Putamen (tissue), 1 donor: ENCODE measurements around the gene TAF3.

Experiments
- DNase-seq: peaks from one replicate; pipeline ENCODE4 v3.0.0-alpha.2; 2016; ENCODE audit warnings: low spot score

The TAF3 gene

GRCh38 chr10:7876541-7877127, 58.3 kb downstream of the TAF3 start:
- no peak for DNase-seq

DNA sequence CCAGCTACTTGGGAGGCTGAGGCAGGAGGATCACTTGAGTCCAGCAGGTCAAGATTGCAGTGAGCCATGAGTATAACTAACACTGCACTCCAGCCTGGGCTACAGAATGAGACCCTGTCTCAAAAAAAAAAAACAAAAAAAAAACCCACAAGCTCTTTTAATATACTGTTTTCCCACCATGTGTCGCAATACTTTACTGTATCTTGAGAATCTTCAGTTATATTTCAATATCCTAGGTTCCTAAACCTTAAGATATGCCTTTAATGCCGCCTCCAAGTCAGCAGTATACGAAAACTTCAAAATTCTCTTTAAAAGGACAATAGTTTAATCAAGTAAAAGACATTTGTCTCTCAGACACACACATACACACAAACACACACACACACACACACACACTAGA, 62.8 kb downstream of the TAF3 start:
- DNase-seq: no peak

DNA sequence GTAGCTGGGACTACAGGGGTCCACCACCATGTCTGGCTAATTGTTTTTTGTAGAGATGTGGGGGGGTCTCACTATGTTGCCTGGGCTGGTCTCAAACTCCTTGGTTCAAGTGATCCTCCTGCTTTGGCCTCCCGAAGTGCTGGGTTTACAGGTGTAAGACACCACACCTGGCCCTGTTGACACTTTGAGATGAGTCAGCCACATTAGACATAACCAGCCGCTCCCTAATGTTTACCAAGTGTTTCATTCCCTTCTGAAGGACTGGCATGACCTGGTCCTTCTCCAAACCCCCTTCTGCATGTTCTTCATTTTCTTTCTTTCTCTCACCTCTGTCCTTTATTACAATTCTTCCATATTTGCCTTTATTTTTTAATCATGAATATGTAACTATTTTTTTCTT, 67.8 kb downstream of the TAF3 start:
- DNase-seq: no peak

DNA sequence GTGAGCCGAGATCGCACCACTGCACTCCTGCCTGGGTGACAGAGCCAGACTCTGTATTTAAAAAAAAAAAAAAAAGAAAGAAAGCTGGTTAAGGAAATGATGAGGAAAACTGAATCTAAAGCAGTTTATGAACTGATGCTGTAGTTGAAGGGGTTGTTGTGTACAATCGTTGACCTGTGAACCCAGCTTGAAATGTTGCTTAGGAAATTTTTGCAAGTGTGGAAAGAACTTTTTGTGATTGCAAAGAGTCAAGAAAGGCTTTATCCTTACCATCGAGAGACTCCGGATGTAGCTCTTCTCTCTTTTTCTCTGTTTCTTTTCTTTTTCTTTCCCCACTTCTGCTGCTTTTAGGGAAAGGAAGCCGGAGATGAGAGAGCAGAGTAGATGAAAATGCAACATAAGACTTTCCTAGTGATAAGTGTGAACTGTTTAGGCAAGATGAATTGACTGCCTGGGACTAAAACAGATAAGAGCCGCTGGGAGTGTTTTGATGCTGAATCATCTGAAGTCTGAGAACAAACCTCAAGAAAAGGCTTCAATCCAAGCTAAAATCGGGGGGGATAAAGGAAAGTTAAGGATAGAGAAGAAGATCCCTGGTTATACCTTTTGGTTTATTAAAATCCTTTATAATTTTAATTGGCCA, 69.0 kb downstream of the TAF3 start:
- no peak for DNase-seq

DNA sequence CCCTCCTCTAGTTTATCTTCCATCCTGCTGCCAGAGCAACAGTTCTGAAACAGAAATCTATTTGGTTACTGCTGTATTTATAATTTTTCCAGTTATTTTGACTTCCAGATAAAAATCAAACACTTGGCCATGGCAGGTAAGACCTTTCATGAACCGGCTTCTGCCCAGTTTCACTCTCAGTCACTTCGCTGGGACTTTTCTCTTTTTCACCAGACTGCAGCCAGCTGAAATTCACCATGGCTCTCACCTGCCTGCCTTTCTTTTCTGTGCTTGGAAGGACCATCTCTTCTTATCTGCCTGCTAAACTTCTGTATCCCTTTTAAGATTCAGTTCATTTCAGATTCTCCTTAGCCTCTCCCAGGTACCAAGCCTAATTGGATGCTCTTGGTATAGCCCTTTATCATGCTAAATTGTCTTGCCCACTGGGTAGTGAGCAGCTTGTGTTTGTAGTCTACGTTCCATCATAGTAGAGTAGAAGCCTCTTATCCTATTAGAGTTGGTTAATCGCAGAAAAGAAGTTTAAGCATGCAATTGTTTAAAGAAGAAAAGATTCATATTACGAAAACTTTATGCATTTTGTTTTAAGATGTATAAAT, 71.7 kb downstream of the TAF3 start:
- DNase-seq: no peak

DNA sequence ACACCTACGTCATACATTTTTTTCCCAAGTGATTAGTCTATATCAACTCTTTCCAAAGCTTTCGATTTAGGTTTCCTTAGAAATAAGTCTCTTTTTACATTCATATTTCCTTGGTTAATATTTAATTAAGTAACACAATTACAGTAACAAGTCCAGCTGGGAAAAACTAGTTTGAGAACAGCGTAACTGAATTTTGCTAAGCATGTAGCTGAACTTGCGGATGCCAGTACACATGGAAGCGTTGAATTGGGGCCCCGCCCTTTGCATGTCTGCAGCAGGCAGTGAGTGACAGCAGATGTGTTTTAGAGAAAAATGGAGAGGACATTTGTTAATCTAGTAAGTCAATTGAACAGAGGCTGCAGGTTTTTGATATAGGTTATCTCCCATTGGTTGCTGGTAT, 72.5 kb downstream of the TAF3 start:
- no peak for DNase-seq

DNA sequence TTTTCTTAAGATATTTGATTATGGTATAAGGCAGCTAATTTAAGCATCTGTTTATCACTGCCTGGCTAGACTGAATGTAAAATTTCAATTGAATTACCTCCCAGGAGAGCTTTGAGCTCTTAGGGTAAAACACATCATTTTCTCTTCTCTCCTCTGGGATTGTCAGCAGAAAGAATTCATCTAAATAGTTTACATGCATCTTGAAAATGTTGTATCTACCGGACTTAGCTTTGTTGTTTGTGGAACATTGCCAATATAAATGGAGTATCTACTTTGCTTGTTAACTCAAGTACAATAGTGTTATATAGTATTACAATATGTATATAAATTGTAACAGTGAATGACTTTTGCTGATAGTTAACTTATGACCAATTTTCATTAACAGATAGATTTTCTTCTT, 73.3 kb downstream of the TAF3 start:
- no peak for DNase-seq

- no peak for DNase-seq
These were observed 73.8 kb downstream of the TAF3 start for GRCh38 chr10:7892146-7892545.

GRCh38 chr10:7895699-7896090, 77.4 kb downstream of the TAF3 start:
- DNase-seq: no peak

DNA sequence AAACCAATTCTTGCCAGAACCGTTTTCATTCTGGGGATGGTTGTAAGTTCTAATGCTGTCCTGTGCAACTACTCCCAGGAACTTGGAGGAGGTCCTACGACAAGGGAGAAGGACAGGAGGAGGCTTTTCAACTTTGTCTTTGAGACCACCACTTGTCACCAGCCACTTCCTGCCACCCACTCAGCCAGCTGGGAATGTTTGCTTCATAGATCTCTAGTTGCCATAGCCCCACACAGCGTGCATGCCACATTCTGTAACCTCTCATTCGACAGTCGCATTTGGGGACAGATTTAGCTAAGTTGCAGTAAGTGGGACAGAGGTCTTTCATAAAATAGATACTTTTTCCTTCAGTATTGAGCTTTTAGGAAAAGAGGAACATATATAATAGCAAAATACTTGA, 78.0 kb downstream of the TAF3 start:
- no peak for DNase-seq

- no peak for DNase-seq
These were observed 83.0 kb downstream of the TAF3 start for GRCh38 chr10:7901256-7901655.

- no peak for DNase-seq
These were observed 84.1 kb downstream of the TAF3 start for GRCh38 chr10:7902413-7902812.

DNA sequence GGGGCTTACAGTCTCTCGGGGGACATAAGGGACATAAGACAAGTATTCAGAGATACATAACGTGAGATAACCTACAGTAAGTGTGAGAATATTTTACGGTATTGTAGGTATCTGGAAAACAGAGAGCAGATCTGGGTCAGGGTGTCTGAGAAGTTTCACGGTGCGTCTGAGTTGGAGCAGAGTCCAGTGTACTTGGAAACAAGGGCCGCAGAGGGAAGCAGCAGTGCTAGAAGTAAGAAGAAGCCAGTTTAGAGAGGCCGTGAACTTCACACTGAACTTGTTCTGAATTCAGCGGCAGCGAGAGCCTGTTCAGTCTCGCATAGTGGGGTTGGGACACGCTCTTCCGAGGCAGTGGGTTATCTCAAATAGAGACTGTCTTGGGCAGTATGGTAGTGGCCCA, 85.5 kb downstream of the TAF3 start:
- no peak for DNase-seq

DNA sequence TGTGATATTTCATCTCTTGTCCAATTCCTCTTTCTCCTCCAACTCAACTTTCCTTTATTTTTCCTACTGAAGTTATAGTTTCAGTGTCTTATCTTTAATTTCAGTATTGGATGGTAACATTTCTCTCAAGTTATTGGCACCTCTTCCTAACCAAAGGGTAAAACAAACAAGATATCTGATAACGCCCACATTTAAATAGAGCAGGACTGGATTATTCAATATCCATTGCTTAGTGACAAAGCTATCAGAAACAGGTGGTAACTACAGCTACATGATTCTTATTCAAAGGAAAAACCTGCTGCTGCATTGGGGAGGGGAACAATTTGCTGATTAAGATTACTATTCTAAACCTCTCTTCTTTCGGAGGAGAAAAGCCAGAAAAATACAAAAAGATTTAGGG, 87.8 kb downstream of the TAF3 start:
- DNase-seq: no peak

DNA sequence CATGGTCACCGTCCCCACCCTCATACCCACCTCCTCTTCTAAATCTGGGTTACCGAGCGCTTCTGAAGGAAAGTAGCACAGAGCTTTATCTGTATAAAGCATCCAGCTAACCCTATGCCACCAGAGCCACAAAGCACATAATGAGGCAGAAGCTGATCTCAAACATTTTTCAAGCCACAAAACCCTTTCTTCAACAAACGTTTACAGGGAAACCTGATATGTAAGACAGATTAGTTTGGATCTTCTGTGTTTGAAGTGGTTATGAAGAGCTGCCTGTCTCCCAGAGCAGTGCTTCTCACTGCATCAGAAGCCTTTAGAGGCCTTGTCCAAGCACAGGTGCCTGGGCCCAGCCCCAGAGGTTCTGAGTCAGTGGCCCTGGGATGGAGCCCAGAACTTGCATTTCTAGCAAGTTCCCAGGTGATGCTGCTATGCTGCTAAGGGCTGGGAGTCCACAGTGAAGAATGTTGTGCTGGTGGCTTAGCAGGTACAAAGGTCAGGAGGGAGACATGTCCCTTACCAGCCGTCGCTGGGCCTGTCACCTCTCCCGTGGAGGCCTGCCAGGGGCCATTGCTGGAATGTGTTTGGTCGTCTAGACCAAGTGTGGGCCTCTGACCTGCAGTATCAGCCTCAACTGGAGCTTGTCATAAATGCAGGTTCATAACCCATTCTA, 90.4 kb downstream of the TAF3 start:
- no peak for DNase-seq

DNA sequence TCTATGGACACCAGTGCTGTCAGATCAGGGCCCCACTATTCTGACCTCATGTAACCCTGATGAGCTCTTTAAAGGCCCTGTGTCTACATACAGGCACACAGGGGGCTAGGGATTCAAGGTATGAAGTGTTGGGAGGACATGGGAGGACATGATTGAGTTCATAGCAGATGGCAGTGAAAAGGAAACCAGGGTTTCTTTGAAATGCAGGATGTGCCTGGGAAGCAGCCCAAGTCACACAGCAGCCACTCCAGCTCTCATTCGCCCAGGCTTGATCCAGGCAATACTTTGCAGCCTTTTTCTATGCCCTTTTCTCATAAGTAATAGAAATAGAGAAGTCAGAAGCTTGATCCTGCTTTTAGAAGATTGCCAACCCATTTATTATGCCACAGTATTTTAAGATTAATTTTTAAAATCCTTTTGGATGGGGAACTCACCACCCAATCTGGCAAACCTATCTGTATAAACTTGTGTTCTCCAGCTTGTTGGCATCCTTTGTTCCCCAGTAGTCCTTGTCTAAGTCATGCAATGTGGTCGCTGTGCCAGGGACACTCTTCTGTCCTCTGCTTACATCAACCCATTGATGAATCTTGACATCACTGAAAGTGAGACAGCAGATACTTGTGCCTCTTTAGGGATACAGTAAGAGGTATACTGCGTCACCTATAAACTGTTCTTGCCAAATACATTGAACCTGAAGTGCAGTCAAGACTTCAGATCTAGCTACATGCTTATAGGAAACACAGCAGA, 95.0 kb downstream of the TAF3 start:
- DNase-seq: no peak

DNA sequence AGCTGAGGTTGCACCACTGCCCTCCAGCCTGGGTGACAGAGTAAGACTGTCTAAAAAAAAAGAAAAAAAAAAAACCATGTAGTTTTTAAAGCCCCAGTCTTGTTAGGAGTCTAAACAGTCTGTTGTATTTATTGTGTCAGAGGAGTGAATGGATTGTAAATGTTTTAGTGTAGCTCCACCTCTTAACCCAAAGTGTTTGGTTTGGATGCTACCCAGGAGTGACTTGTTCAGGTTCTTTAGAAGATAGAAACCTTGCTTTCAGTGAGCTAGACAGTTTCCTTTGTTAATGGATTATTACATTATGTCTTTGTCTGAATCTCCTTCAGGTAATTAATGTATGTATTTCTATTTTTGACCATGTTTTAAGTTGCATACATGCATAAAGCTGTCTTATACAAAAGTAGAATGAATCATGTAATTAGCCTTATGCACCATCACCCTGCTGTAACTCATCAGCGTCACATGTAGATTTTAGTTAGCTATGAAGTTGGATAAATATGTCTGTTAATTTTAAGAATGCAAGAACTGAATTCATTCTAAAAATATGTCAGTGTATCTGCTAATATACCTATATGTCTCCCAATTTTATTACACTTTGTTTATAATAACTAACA, 97.7 kb downstream of the TAF3 start:
- DNase-seq: no peak

DNA sequence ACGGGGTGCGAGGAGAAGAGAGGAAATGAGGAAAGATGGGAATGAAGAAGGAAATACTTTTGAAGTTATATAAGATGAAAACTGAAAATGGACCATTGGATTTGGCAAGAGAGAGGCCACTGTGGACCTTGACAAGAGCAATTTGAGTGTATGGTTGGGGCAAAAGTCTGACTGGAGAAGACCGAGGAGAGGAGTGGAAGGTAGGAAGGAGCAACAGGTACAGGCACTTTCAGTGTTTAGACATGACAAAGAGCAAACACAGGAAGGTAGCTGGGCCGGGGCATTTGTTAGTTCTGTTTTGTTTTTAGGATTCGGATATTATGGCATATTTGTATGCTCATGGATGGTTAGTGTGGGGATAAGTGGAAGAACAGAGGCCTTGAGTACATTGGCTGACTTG, 99.4 kb downstream of the TAF3 start:
- DNase-seq: no peak

DNA sequence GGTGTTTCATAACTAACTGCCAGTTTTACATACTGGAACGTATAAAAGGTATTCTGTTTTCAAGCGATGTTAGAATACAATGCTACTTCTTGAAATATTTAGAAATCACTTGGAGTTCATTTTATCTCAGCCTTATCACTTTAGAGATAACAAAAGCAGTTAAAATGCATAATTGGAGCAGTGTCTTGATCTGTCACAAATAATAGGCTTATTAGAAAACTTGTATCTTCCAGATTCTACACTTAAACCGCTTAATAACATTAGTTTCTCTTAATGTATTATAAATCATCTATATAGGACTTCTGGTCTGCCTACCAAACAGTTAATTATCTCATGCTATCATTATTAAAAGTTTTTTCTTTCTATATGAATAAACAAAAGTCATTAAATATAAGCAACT, 104.4 kb downstream of the TAF3 start:
- no peak for DNase-seq

- DNase-seq: no peak
These were observed 110.2 kb downstream of the TAF3 start for GRCh38 chr10:7928536-7928935.

GRCh38 chr10:7932301-7933036, 114.2 kb downstream of the TAF3 start:
- no peak for DNase-seq

DNA sequence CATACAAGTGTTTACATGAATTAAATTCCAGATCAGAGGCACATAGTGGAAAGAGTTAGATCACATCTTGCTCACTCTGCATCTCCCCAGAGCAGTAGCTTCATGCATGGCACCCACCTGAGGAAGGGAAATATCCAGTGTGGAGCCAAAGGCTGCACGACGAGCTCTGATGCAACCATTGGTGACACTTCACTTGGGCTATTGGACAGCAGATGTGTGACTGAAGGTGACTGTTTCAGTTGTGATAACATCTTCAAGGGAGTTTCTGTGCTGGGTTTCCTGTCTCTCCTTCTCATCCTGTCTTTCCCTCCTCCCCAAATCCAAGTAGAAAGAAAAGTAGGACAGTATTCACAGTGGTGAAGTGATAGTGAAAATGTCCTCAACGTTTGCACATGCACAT, 115.0 kb downstream of the TAF3 start:
- DNase-seq: no peak
